SU-DHL-6 (cell line): ENCODE results near the gene NBEA.

Experiments used
- H2AFZ ChIP-seq: fragments of 200-600 bp; sonication (generic); 2 replicates; pipeline ENCODE4 v1.6.1; 2014; ENCODE audit warnings: low read depth, mild to moderate bottlenecking, moderate library complexity, mixed read lengths, antibody characterized with exemption, low read length; ENCODE audit not compliant: severe bottlenecking
- H3F3A ChIP-seq: fragments of 200-600 bp; shearing (Covaris generic); 2 replicates; pipeline ENCODE4 v1.6.0; 2016; ENCODE audit warnings: antibody characterized with exemption, mild to moderate bottlenecking; ENCODE audit not compliant: insufficient read depth
- H3K27ac ChIP-seq: fragments of 200-600 bp; sonication (generic); 2 replicates; pipeline ENCODE4 v1.5.1; 2016; ENCODE audit warnings: low read depth, mild to moderate bottlenecking, low read length, moderate library complexity, mixed read lengths
- H3K27me3 ChIP-seq: fragments of 200-600 bp; sonication (generic), shearing (Covaris generic); 2 replicates; pipeline ENCODE4 v1.6.0; 2014; ENCODE audit warnings: mild to moderate bottlenecking, low read length
- H3K36me3 ChIP-seq: fragments of 200-600 bp; sonication (generic); 2 replicates; pipeline ENCODE4 v1.6.1; 2014; ENCODE audit warnings: mild to moderate bottlenecking, low read length, mixed read lengths
- H3K4me2 ChIP-seq: fragments of 300-600, 200-600 bp; shearing (Covaris generic), sonication (generic); 2 replicates; pipeline ENCODE4 v1.6.0; 2014; ENCODE audit warnings: low read length, low read depth, mild to moderate bottlenecking; ENCODE audit not compliant: poor library complexity, severe bottlenecking
- H3K4me3 ChIP-seq: fragments of 200-600 bp; sonication (generic); 2 replicates; pipeline ENCODE4 v1.5.1; 2014; ENCODE audit warnings: antibody characterized with exemption, low read length, mild to moderate bottlenecking, mixed read lengths; ENCODE audit not compliant: insufficient read depth, poor library complexity, severe bottlenecking
- H3K79me2 ChIP-seq: fragments of 200-600 bp; sonication (generic); 2 replicates; pipeline ENCODE4 v1.6.1; 2014; ENCODE audit warnings: mild to moderate bottlenecking, low read length, moderate library complexity; ENCODE audit not compliant: insufficient read depth
- H3K9ac ChIP-seq: fragments of 200-600 bp; sonication (generic); 2 replicates; pipeline ENCODE4 v1.7.0; 2014; ENCODE audit warnings: mild to moderate bottlenecking, low read length
- H3K9me2 ChIP-seq: fragments of 200-600 bp; sonication (generic); replicated peaks from 2 replicates; pipeline ENCODE4 v1.6.1; 2014; ENCODE audit warnings: low read length; ENCODE audit not compliant: insufficient read depth
- H3K9me3 ChIP-seq: fragments of 200-600 bp; sonication (generic); 2 replicates; pipeline ENCODE4 v1.6.1; 2014; ENCODE audit warnings: low read length, mixed read lengths; ENCODE audit not compliant: insufficient read depth
- H4K20me1 ChIP-seq: fragments of 200-600 bp; sonication (generic); 2 replicates; pipeline ENCODE4 v1.6.1; 2014; ENCODE audit warnings: low read depth, mild to moderate bottlenecking, antibody characterized with exemption, low read length, moderate library complexity, mixed read lengths
- CTCF ChIP-seq: fragments of 200-600 bp; sonication (generic); IDR thresholded peaks from one replicate; pipeline ENCODE4 v1.5.1; 2017; ENCODE audit warnings: antibody characterized with exemption, mild to moderate bottlenecking, low read length, moderate library complexity; ENCODE audit not compliant: insufficient read depth, poor library complexity, severe bottlenecking
- EZH2phosphoT487 ChIP-seq: fragments of 200-600 bp; sonication (generic), shearing (Covaris generic); conservative IDR thresholded peaks from 2 replicates; pipeline ENCODE4 v1.6.1; 2018; ENCODE audit warnings: mild to moderate bottlenecking, antibody characterized with exemption, low read length, moderate library complexity, mixed read lengths

NBEA gene

GRCh38 chr13:35309706-35310105, 367.6 kb downstream of the NBEA start:
- H2AFZ ChIP-seq = no peak overlapping the region
- H3K79me2 ChIP-seq = no peaks in the 10 kb centered on the region
- no peak overlapping the region for H3K4me2 ChIP-seq
- H3K27me3 ChIP-seq = no peaks in the 10 kb centered on the region
- H3K4me3 ChIP-seq = no peak overlapping the region
- no peaks in the 10 kb centered on the region for H4K20me1 ChIP-seq
- no peaks in the 10 kb centered on the region for H3F3A ChIP-seq
- H3K9ac ChIP-seq = no peak overlapping the region
- no peaks in the 10 kb centered on the region for H3K9me2 ChIP-seq
- no peak for TF ChIP-seq EZH2phosphoT487
- no peak for TF ChIP-seq CTCF
- H3K9me3 ChIP-seq = no peaks in the 10 kb centered on the region
- no peak overlapping the region for H3K27ac ChIP-seq
- H3K36me3 ChIP-seq = no peaks in the 10 kb centered on the region

- no peaks in the 10 kb centered on the region for H4K20me1 ChIP-seq
- H2AFZ ChIP-seq = no peak overlapping the region
- H3K4me3 ChIP-seq = no peak overlapping the region
- no peaks in the 10 kb centered on the region for H3K27me3 ChIP-seq
- no peaks in the 10 kb centered on the region for H3K36me3 ChIP-seq
- no peak overlapping the region for H3K27ac ChIP-seq
- H3K79me2 ChIP-seq = no peaks in the 10 kb centered on the region
- no peaks in the 10 kb centered on the region for H3K9me3 ChIP-seq
- no peak for TF ChIP-seq CTCF
- no peak for TF ChIP-seq EZH2phosphoT487
- H3F3A ChIP-seq = no peaks in the 10 kb centered on the region
- H3K4me2 ChIP-seq = no peak overlapping the region
- no peak overlapping the region for H3K9ac ChIP-seq
- H3K9me2 ChIP-seq = no peaks in the 10 kb centered on the region
Measured at GRCh38 chr13:35332134-35332533, 390.1 kb downstream of the NBEA start.

- Histone ChIP-seq H3K4me2 (no peak overlapping the region), H3F3A (no peaks in the 10 kb centered on the region), H3K27ac (no peak overlapping the region), H3K9me2 (no peaks in the 10 kb centered on the region), H3K36me3 (no peaks in the 10 kb centered on the region), H3K9me3 (no peaks in the 10 kb centered on the region), H3K27me3 (no peaks in the 10 kb centered on the region), H2AFZ (no peak overlapping the region), H3K9ac (no peak overlapping the region), H3K4me3 (no peak overlapping the region), H4K20me1 (no peaks in the 10 kb centered on the region), H3K79me2 (no peaks in the 10 kb centered on the region)
- TF ChIP-seq CTCF = no peak
- TF ChIP-seq EZH2phosphoT487 = no peak
Measured at GRCh38 chr13:35333157-35333556, 391.1 kb downstream of the NBEA start.

GRCh38 chr13:35342440-35342839, 400.4 kb downstream of the NBEA start:
- H3K36me3 ChIP-seq = no peaks in the 10 kb centered on the region
- H4K20me1 ChIP-seq = no peaks in the 10 kb centered on the region
- no peaks in the 10 kb centered on the region for H3F3A ChIP-seq
- H3K9ac ChIP-seq = no peak overlapping the region
- no peaks in the 10 kb centered on the region for H3K79me2 ChIP-seq
- H3K27me3 ChIP-seq = no peaks in the 10 kb centered on the region
- H3K4me3 ChIP-seq = no peak overlapping the region
- H2AFZ ChIP-seq = no peak overlapping the region
- H3K9me2 ChIP-seq = no peaks in the 10 kb centered on the region
- TF ChIP-seq CTCF = no peak
- no peak for TF ChIP-seq EZH2phosphoT487
- H3K27ac ChIP-seq = no peak overlapping the region
- H3K4me2 ChIP-seq = no peak overlapping the region
- H3K9me3 ChIP-seq = no peaks in the 10 kb centered on the region
